NCI-H2081 treated with DMSO at 0.1 percent for 48 hours (cell line): ENCODE data around the gene MAP2K1.
"Not testable (repeated sequence)": the region's sequence is repeated elsewhere in the genome, so short reads cannot be mapped to it uniquely, and the experiment has no call there.

Experiments
- DNase-seq: peaks from one replicate; lab custom pipeline; 2025; lab: John Stamatoyannopoulos, UW

Gene MAP2K1

GRCh38 chr15:66386204-66387123, at the start of gene MAP2K1:
Gene MAP2K1 (plus strand): TSS chr15:66386912. CDS start chr15:66387348, 436 bp downstream.
- peak; percentile 84 for DNase-seq

GRCh38 chr15:66348530-66348929, 38.2 kb upstream of the MAP2K1 start:
- not testable (repeated sequence) for DNase-seq

GRCh38 chr15:66356077-66356358, 30.7 kb upstream of the MAP2K1 start:
- no peak for DNase-seq

- DNase-seq: peak; percentile 71
Measured at GRCh38 chr15:66356359-66357236, 30.1 kb upstream of the MAP2K1 start, which contains the start of gene TIPIN. Gene TIPIN (minus strand): TSS chr15:66356685. CDS start chr15:66352947, 3,738 bp downstream.

- no peak for DNase-seq
Measured at GRCh38 chr15:66359740-66360139, 27.0 kb upstream of the MAP2K1 start.

GRCh38 chr15:66361745-66362460, 24.8 kb upstream of the MAP2K1 start:
- not testable (repeated sequence) for DNase-seq

- no peak for DNase-seq
Measured at GRCh38 chr15:66362776-66363175, 23.9 kb upstream of the MAP2K1 start.

- DNase-seq: no peak
Measured at GRCh38 chr15:66364944-66365528, 21.7 kb upstream of the MAP2K1 start.

- no peak for DNase-seq
Measured at GRCh38 chr15:66369773-66370651, 16.7 kb upstream of the MAP2K1 start.

GRCh38 chr15:66374179-66374578, 12.5 kb upstream of the MAP2K1 start:
- no peak for DNase-seq

GRCh38 chr15:66378814-66379430, 7.8 kb upstream of the MAP2K1 start:
- DNase-seq: no peak

GRCh38 chr15:66381376-66381775, 5.3 kb upstream of the MAP2K1 start:
- not testable (repeated sequence) for DNase-seq

- DNase-seq: no peak
Measured at GRCh38 chr15:66387163-66388042, 691 bp downstream of the MAP2K1 start.

GRCh38 chr15:66388043-66388363, 1.3 kb downstream of the MAP2K1 start:
- no peak for DNase-seq

GRCh38 chr15:66388576-66388975, 1.9 kb downstream of the MAP2K1 start:
- DNase-seq: no peak

GRCh38 chr15:66389098-66389858, 2.6 kb downstream of the MAP2K1 start:
- no peak for DNase-seq

GRCh38 chr15:66389859-66390381, 3.2 kb downstream of the MAP2K1 start:
- DNase-seq: no peak

- no peak for DNase-seq
Measured at GRCh38 chr15:66390678-66391077, 4.0 kb downstream of the MAP2K1 start.
